GM23248 (cell line): ENCODE measurements around the gene ILDR1. TPM values are rescaled to one million over a fixed set of nuclear protein-coding genes. Genes with fewer than 3 reads are reported as not detected.

Experiments used
- DNase-seq: peaks from one replicate; pipeline ENCODE4 v3.0.0-alpha.2; 2015
- H2AFZ ChIP-seq: fragments of 200-600 bp; sonication (generic); 2 replicates; pipeline ENCODE4 v1.6.1; 2016; ENCODE audit warnings: antibody characterized with exemption
- H3F3A ChIP-seq: fragments of 200-600 bp; sonication (generic); 2 replicates; pipeline ENCODE4 v1.6.1; 2016; ENCODE audit warnings: mild to moderate bottlenecking, antibody characterized with exemption, mixed run types; ENCODE audit not compliant: insufficient read depth
- H3K27ac ChIP-seq: fragments of 200-600 bp; sonication (generic); 2 replicates; pipeline ENCODE4 v1.5.1; 2016; ENCODE audit warnings: mild to moderate bottlenecking
- H3K27me3 ChIP-seq: fragments of 200-600 bp; sonication (generic); replicated peaks from 2 replicates; pipeline ENCODE4 v1.6.1; 2016; ENCODE audit warnings: mild to moderate bottlenecking; ENCODE audit not compliant: insufficient read depth
- H3K36me3 ChIP-seq: fragments of 200-600 bp; sonication (generic); 2 replicates; pipeline ENCODE4 v1.6.1; 2016; ENCODE audit warnings: low read depth, mild to moderate bottlenecking
- H3K4me1 ChIP-seq: fragments of 200-600 bp; sonication (generic); 2 replicates; pipeline ENCODE4 v1.6.1; 2016; ENCODE audit warnings: mild to moderate bottlenecking; ENCODE audit not compliant: insufficient read depth
- H3K4me2 ChIP-seq: fragments of 200-600 bp; sonication (generic); one replicate; pipeline ENCODE4 v1.6.1; 2016; ENCODE audit warnings: mild to moderate bottlenecking; ENCODE audit not compliant: unreplicated experiment
- H3K4me3 ChIP-seq: fragments of 200-600 bp; sonication (generic); 2 replicates; pipeline ENCODE4 v1.5.1; 2016; ENCODE audit warnings: mild to moderate bottlenecking
- H3K79me2 ChIP-seq: fragments of 200-600 bp; sonication (generic); 2 replicates; pipeline ENCODE4 v1.6.1; 2016; ENCODE audit warnings: mild to moderate bottlenecking; ENCODE audit not compliant: insufficient read depth
- H3K9ac ChIP-seq: fragments of 200-600 bp; sonication (generic); 2 replicates; pipeline ENCODE4 v1.6.1; 2016; ENCODE audit warnings: mild to moderate bottlenecking
- H3K9me2 ChIP-seq: fragments of 200-600 bp; sonication (generic); 2 replicates; pipeline ENCODE4 v1.6.1; 2016; ENCODE audit warnings: mixed run types, mild to moderate bottlenecking, moderate library complexity; ENCODE audit not compliant: insufficient read depth
- H3K9me3 ChIP-seq: fragments of 200-600 bp; sonication (generic); one replicate; pipeline ENCODE4 v1.6.1; 2017; ENCODE audit warnings: low read depth
- H4K20me1 ChIP-seq: fragments of 200-600 bp; sonication (generic); 2 replicates; pipeline ENCODE4 v1.6.0; 2016; ENCODE audit not compliant: insufficient read depth
- EZH2 ChIP-seq: fragments of 200-600 bp; sonication (generic); IDR thresholded peaks from 2 replicates; pipeline ENCODE4 v1.6.1; 2018; ENCODE audit warnings: antibody characterized with exemption, mild to moderate bottlenecking; ENCODE audit not compliant: insufficient read depth, poor library complexity, severe bottlenecking
- EZH2phosphoT487 ChIP-seq: fragments of 200-600 bp; sonication (generic); IDR thresholded peaks from 2 replicates; pipeline ENCODE4 v1.6.1; 2018; ENCODE audit warnings: antibody characterized with exemption, moderate library complexity, mild to moderate bottlenecking, low read depth; ENCODE audit not compliant: insufficient read depth
- WGBS, 2 experiments: methylation state at CpG; one replicate each; pipeline ENCODE4 v1.1.6; 2015 to 2017; ENCODE audit warnings: low lambda C conversion rate in 2 of 2, low coverage in 1 of 2; ENCODE audit errors: missing lambda C conversion rate in 2 of 2; 5-methylcytosine and 5-hydroxymethylcytosine counted together
- in situ Hi-C: fragments of 300-500 bp; cut with MboI; formaldehyde crosslinking; loops from 2 replicates; pipeline ENCODE4 v1.15.0; 2020
- polyA plus RNA-seq: library from polyadenylated mRNA; unstranded; fragments of >200 nt; fragmentation: Nextera tagmentation; extraction: Ambion mirVana; gene quantifications from 2 replicates; pipeline ENCODE4 v1.2.1, GENCODE V29; 2016
- total RNA-seq: library from RNA; depleted of rRNA; stranded (reverse); fragments of >200 nt; shearing (Covaris generic); gene quantifications from 2 replicates; pipeline ENCODE4 v1.2.3, GENCODE V29; 2014

ILDR1 gene
- total and polyA plus RNA-seq, 2 experiments from 2014 or later: not detected

DNA sequence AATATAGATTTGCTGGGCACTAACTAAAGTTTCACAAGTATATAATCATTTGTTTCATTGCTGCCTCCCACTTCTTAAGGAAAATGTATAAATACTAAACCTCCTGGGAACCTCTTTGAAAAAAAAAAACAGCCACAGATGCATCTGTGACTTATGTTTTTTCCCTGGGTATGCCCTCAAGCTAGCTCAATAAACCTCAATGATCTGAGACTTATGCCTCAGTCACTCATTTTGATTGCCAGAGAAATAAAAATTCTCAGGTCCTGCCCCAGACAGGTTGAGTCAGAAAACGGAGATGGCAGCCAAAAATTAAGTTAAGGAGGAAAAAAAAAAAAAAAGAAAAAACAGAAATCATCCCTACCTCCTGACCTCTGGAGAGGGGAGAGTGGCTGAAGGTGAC, 22.1 kb downstream of the ILDR1 start:
- H3K4me2 ChIP-seq: no peak overlapping the region
- in situ Hi-C loops: no loop called here
- no peaks in the 10 kb centered on the region for H3K36me3 ChIP-seq
- WGBS, 2 experiments: 29 to 45% methylated on average over 1 of the region's 1 CpG
- no peak overlapping the region for H3K27ac ChIP-seq
- DNase-seq: no peak
- H3K4me3 ChIP-seq: no peak overlapping the region
- H3K9me2 ChIP-seq: no peaks in the 10 kb centered on the region
- H3K4me1 ChIP-seq: peaks cover 20% of the 10 kb centered on the region
- H3F3A ChIP-seq: peaks cover 19% of the 10 kb centered on the region
- H3K79me2 ChIP-seq: no peaks in the 10 kb centered on the region
- H3K27me3 ChIP-seq: no peaks in the 10 kb centered on the region
- H3K9ac ChIP-seq: no peak overlapping the region
- no peaks in the 10 kb centered on the region for H3K9me3 ChIP-seq
- no peaks in the 10 kb centered on the region for H4K20me1 ChIP-seq
- TF ChIP-seq EZH2phosphoT487 (no peak), EZH2 (no peak)
- no peak overlapping the region for H2AFZ ChIP-seq

DNA sequence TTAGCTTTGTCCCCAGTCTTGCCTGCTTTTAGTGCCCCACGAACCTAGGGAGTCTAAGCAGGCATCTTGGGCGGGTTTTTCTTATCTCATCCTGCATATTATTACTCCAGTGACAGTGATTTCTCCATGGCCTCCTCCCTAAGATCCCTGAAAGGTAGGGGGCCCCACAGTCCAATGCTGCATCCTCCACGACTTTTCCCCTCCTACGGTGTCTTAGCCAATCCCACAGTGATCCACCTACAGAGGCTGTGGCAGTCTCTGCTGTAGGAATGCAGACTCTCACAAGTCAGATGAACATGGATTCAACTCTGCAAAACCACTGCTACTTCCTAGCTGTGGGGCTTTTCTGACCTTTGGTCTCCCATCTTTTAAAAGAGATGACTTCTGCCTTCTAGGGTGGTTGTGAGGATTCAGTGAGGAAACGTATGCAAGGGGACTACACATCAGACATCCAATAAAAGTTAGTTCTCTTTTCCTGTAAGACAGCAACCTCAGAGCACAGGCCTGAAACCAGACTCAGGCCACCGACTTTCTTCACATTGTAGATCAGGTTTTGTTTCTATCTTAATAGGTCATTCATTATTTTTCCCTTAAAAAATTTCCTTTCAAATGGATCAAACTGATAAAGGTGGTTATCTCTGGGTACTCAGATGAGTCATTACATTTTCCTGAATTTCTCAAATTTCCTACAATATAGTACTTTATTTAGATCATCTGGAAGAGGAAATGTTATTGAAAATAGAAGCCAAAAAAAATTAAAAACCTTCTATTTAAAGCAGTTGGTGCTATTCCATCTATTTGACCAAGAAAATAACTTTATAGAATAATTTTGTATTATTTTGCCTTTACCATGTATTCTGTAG, 23.2 kb downstream of the ILDR1 start:
- in situ Hi-C loops: no loop called here
- H3K79me2 ChIP-seq: no peaks in the 10 kb centered on the region
- no peak overlapping the region for H3K4me3 ChIP-seq
- H3K36me3 ChIP-seq: no peaks in the 10 kb centered on the region
- peaks cover 20% of the 10 kb centered on the region for H3K4me1 ChIP-seq
- no peak overlapping the region for H3K27ac ChIP-seq
- H4K20me1 ChIP-seq: no peaks in the 10 kb centered on the region
- no peaks in the 10 kb centered on the region for H3K27me3 ChIP-seq
- H3K9me2 ChIP-seq: no peaks in the 10 kb centered on the region
- 60 to 64% methylated on average over 6 of the region's 6 CpGs for WGBS, 2 experiments
- H3K9ac ChIP-seq: no peak overlapping the region
- H3K9me3 ChIP-seq: no peaks in the 10 kb centered on the region
- DNase-seq: no peak
- H3F3A ChIP-seq: peaks cover 19% of the 10 kb centered on the region
- no peak overlapping the region for H2AFZ ChIP-seq
- H3K4me2 ChIP-seq: no peak overlapping the region
- TF ChIP-seq EZH2: no peak
- no peak for TF ChIP-seq EZH2phosphoT487

DNA sequence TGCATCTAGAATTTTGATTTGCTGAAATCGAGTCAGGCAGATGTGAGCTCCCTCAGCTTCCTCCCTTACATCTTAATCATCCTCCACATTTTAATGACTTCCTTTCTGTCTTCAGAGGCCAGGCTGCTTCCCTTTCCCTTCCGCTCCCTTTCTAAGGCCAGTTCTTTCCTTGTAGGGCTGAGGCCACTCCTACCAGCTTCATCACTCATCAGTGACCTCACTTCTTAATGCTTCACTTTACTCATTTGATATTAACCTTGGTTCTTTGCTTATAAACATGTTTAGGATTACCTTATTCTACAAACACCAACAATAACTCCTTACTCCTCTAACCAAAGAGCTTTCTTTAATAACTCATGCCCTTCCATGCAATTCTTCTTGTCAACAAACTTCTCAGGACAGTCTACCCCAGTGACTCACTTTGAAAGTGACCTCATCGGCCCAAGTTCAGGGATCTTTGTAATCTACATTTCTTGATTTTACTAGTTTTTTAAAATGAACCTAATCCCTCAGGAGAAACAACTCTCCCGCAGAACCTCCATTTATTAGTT, 23.9 kb downstream of the ILDR1 start:
- Histone ChIP-seq H3K4me1 (peaks cover 20% of the 10 kb centered on the region), H3K9ac (no peak overlapping the region), H4K20me1 (no peaks in the 10 kb centered on the region), H3K27ac (0 out of 2 replicates have a peak overlapping the region, but pooled peaks have one; percentile 1), H3K9me3 (no peaks in the 10 kb centered on the region), H2AFZ (peak overlapping the region; percentile 38), H3K4me3 (no peak overlapping the region), H3F3A (peaks cover 19% of the 10 kb centered on the region), H3K27me3 (no peaks in the 10 kb centered on the region), H3K36me3 (no peaks in the 10 kb centered on the region), H3K9me2 (no peaks in the 10 kb centered on the region), H3K4me2 (peak overlapping the region; percentile 18), H3K79me2 (no peaks in the 10 kb centered on the region)
- TF ChIP-seq EZH2phosphoT487 (no peak), EZH2 (no peak)
- WGBS, 2 experiments: 61 to 63% methylated on average over 4 of the region's 4 CpGs
- in situ Hi-C loops: no loop called here
- DNase-seq: peak; percentile 64

DNA sequence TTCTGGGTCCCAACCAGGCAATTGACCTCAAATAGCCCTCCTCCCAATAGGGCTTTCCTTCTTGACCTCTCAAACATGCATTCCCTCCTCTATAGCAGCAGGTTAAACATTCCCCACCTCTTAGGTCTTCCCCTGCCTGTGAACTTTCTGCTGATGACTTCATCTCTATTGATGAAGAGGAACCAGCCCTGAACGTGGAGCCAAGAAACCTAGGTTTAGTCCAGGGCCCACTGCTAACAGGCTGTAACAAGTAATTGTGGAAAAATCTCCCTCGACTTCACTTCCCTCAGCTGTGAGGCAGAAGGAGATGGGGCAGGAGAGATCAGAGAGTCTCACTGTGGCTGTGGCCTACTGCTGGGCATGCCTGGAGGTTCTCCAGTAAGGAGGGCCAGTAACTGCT, 24.7 kb downstream of the ILDR1 start:
- peaks cover 20% of the 10 kb centered on the region for H3K4me1 ChIP-seq
- no peak overlapping the region for H3K27ac ChIP-seq
- H3K4me3 ChIP-seq: no peak overlapping the region
- no peaks in the 10 kb centered on the region for H3K79me2 ChIP-seq
- H3K36me3 ChIP-seq: no peaks in the 10 kb centered on the region
- H3K4me2 ChIP-seq: no peak overlapping the region
- no peaks in the 10 kb centered on the region for H3K9me3 ChIP-seq
- in situ Hi-C loops: no loop called here
- no peaks in the 10 kb centered on the region for H4K20me1 ChIP-seq
- H2AFZ ChIP-seq: peak overlapping the region; percentile 38; the same call in 1 of the 2 replicates
- 94% methylated on average over 2 of the region's 2 CpGs for WGBS, 2 experiments
- no peaks in the 10 kb centered on the region for H3K9me2 ChIP-seq
- peaks cover 19% of the 10 kb centered on the region for H3F3A ChIP-seq
- TF ChIP-seq EZH2phosphoT487 (no peak), EZH2 (no peak)
- H3K27me3 ChIP-seq: no peaks in the 10 kb centered on the region
- no peak for DNase-seq
- no peak overlapping the region for H3K9ac ChIP-seq
